Astrocyte (in vitro differentiated cells and primary cell): ENCODE data around the gene GALNT17. TPM values are rescaled to one million over a fixed set of nuclear protein-coding genes. Genes with fewer than 3 reads are reported as not detected.

Source experiments
- DNase-seq: peaks from one replicate; pipeline ENCODE4 v3.0.0-alpha.2; 2010; ENCODE audit warnings: low read depth
- FAIRE-seq: peaks from 2 replicates; lab custom pipeline; 2011; peaks lifted over from hg19 to GRCh38; lab: Jason Lieb, UNC
- H2AFZ ChIP-seq: 2 replicates; pipeline ENCODE4 v1.6.0; 2012; ENCODE audit warnings: low read depth, low read length, inconsistent platforms
- H3K27ac ChIP-seq: 2 replicates; pipeline ENCODE4 v1.5.1; 2011; ENCODE audit warnings: low read depth, low read length, inconsistent platforms
- H3K27me3 ChIP-seq: 2 replicates; pipeline ENCODE4 v1.6.0; 2011; ENCODE audit warnings: low read length, inconsistent platforms; ENCODE audit not compliant: insufficient read depth
- H3K36me3 ChIP-seq: 2 replicates; pipeline ENCODE4 v1.5.1; 2011; ENCODE audit warnings: low read length, inconsistent platforms; ENCODE audit not compliant: insufficient read depth
- H3K4me1 ChIP-seq: 2 replicates; pipeline ENCODE4 v1.5.1; 2011; ENCODE audit warnings: low read length, inconsistent platforms; ENCODE audit not compliant: insufficient read depth
- H3K4me2 ChIP-seq: 2 replicates; pipeline ENCODE4 v1.6.0; 2012; ENCODE audit warnings: low read length, inconsistent platforms
- H3K4me3 ChIP-seq: 2 replicates; pipeline ENCODE4 v1.5.1; 2011; ENCODE audit warnings: low read depth, mild to moderate bottlenecking, low read length, inconsistent platforms; ENCODE audit not compliant: insufficient read depth
- H3K79me2 ChIP-seq: 2 replicates; pipeline ENCODE4 v1.6.0; 2012; ENCODE audit warnings: mild to moderate bottlenecking, low read length, inconsistent platforms; ENCODE audit not compliant: insufficient read depth
- H3K9ac ChIP-seq: 2 replicates; pipeline ENCODE4 v1.6.0; 2012; ENCODE audit warnings: mild to moderate bottlenecking, low read length, inconsistent platforms
- H3K9me3 ChIP-seq: 2 replicates; pipeline ENCODE4 v1.5.1; 2012; ENCODE audit warnings: low read depth, mild to moderate bottlenecking, low read length, inconsistent platforms; ENCODE audit not compliant: insufficient read depth
- H4K20me1 ChIP-seq: 2 replicates; pipeline ENCODE4 v1.6.0; 2012; ENCODE audit warnings: low read length, inconsistent platforms; ENCODE audit not compliant: insufficient read depth
- H3K27ac Mint-ChIP-seq: one replicate; pipeline ENCODE4 v1.8.0; 2021; ENCODE audit warnings: mild to moderate bottlenecking, mixed read lengths; ENCODE audit not compliant: unreplicated experiment
- H3K27me3 Mint-ChIP-seq: one replicate; pipeline ENCODE4 v1.8.0; 2021; ENCODE audit warnings: low read depth, mixed read lengths; ENCODE audit not compliant: unreplicated experiment
- H3K36me3 Mint-ChIP-seq: one replicate; pipeline ENCODE4 v1.8.0; 2021; ENCODE audit warnings: low read depth, mixed read lengths; ENCODE audit not compliant: unreplicated experiment
- H3K4me1 Mint-ChIP-seq: one replicate; pipeline ENCODE4 v1.8.0; 2021; ENCODE audit warnings: low read depth, mixed read lengths; ENCODE audit not compliant: unreplicated experiment
- H3K4me3 Mint-ChIP-seq: one replicate; pipeline ENCODE4 v1.8.0; 2021; ENCODE audit warnings: mild to moderate bottlenecking, moderate library complexity, mixed read lengths; ENCODE audit not compliant: unreplicated experiment
- H3K9me3 Mint-ChIP-seq: one replicate; pipeline ENCODE4 v1.8.0; 2021; ENCODE audit warnings: mild to moderate bottlenecking, mixed read lengths; ENCODE audit not compliant: unreplicated experiment
- CTCF ChIP-seq: IDR thresholded peaks from 2 replicates; pipeline ENCODE4 v1.5.1; 2011; ENCODE audit warnings: low read depth, mild to moderate bottlenecking, inconsistent platforms, low read length, moderate library complexity; ENCODE audit not compliant: insufficient read depth
- EZH2 ChIP-seq: IDR thresholded peaks from 2 replicates; pipeline ENCODE4 v1.6.1; 2012; ENCODE audit warnings: mild to moderate bottlenecking, low read length, inconsistent platforms; ENCODE audit not compliant: insufficient read depth
- total RNA-seq: library from RNA; stranded (reverse); gene quantifications from 2 replicates; pipeline ENCODE4 v1.2.1, GENCODE V29; 2021

GALNT17 gene
- total RNA-seq, 1 donor from 2014 or later, result 7.8 TPM

DNA sequence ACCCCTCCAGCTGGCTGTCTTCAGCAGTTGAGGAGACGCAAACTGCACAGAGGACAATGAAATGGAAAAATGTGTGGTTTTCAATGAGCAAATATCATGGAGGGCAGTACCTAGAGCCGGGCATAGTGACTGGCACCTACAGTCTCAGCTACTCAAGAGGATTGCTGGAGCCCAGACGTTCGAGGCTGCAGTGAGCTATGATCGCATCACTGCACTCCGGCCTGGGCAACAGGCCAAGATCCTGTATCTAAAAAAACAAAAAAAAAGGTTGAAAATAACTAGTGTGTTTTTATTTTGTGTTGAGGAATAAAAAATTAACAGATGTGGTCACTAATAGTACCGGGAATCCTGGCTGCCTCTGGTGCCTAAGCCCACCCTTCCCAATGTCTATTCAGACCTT lies 345.5 kb downstream of the GALNT17 start:
- DNase-seq, result no peak

DNA sequence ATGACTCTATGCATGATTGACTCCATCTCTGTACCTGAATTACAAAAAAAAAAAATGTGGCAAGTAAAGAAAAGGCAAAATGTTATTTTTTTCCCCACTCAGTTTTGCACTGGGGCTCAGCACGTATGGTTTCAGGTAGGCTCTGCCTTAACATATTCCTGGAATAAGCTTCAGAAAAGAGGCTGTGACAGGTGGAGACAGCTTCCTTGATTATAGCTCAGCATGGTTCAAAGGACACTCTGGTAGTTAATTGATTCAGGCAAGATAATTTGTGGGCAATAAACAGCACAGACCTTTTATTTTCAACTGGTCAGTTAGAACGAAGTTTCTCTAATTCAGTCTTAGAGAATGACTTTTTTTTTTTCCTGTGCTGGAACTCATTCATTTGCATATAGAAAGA lies 347.3 kb downstream of the GALNT17 start:
- FAIRE-seq, result no peak
- Mint-ChIP-seq H3K27ac (no peak overlapping the region), H3K36me3 (peaks cover 2% of the 10 kb centered on the region), H3K9me3 (peaks cover 5% of the 10 kb centered on the region), H3K27me3 (no peaks in the 10 kb centered on the region), H3K4me3 (no peak overlapping the region), H3K4me1 (no peaks in the 10 kb centered on the region)
- no peak overlapping the region for H2AFZ ChIP-seq
- TF ChIP-seq CTCF, result no peak
- TF ChIP-seq EZH2, result no peak
- H3K9ac ChIP-seq, result no peak overlapping the region
- no peaks in the 10 kb centered on the region for H3K36me3 ChIP-seq
- H3K79me2 ChIP-seq, result no peaks in the 10 kb centered on the region
- no peaks in the 10 kb centered on the region for H3K9me3 ChIP-seq
- DNase-seq, result no peak
- H3K27me3 ChIP-seq, result no peaks in the 10 kb centered on the region
- no peaks in the 10 kb centered on the region for H3K4me1 ChIP-seq
- H3K27ac ChIP-seq, result no peak overlapping the region
- no peaks in the 10 kb centered on the region for H4K20me1 ChIP-seq
- no peak overlapping the region for H3K4me3 ChIP-seq
- H3K4me2 ChIP-seq, result no peak overlapping the region

More for the DNA sequence above, 345.5 kb downstream of the GALNT17 start:
- Mint-ChIP-seq H3K4me1 (no peaks in the 10 kb centered on the region), H3K36me3 (peaks cover 2% of the 10 kb centered on the region), H3K4me3 (no peak overlapping the region), H3K27ac (no peak overlapping the region), H3K9me3 (peaks cover 5% of the 10 kb centered on the region), H3K27me3 (no peaks in the 10 kb centered on the region)
- no peaks in the 10 kb centered on the region for H3K27me3 ChIP-seq
- H3K79me2 ChIP-seq, result no peaks in the 10 kb centered on the region
- H4K20me1 ChIP-seq, result no peaks in the 10 kb centered on the region
- no peaks in the 10 kb centered on the region for H3K36me3 ChIP-seq
- TF ChIP-seq CTCF, result no peak
- TF ChIP-seq EZH2, result no peak
- H3K4me2 ChIP-seq, result no peak overlapping the region
- no peak overlapping the region for H3K9ac ChIP-seq
- no peaks in the 10 kb centered on the region for H3K4me1 ChIP-seq
- no peak overlapping the region for H3K4me3 ChIP-seq
- no peak overlapping the region for H2AFZ ChIP-seq
- FAIRE-seq, result no peak
- no peaks in the 10 kb centered on the region for H3K9me3 ChIP-seq
- H3K27ac ChIP-seq, result no peak overlapping the region

DNA sequence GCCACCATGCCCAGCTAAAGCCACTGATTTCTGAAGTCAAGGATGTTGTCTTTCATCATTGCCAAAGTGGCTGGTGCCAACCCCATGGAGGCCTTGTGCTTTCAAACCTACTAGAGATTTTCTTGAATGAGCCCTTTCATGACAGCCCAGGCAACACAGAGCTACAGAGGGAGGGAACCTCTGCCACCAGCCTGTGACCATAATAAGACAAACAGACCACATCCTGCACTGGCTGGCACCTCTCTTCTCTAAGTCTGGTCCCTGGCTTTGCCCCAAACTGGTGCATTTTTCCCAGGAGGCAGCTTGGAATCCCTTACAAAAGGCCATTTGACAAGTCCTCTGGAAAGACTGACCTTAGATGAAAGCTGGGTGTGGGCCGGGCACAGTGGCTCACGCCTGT lies 348.8 kb downstream of the GALNT17 start:
- H3K4me2 ChIP-seq, result no peak overlapping the region
- H3K9ac ChIP-seq, result no peak overlapping the region
- peaks cover 2% of the 10 kb centered on the region for H3K36me3 Mint-ChIP-seq
- H2AFZ ChIP-seq, result no peak overlapping the region
- H3K9me3 ChIP-seq, result no peaks in the 10 kb centered on the region
- peaks cover 2% of the 10 kb centered on the region for H3K9me3 Mint-ChIP-seq
- H3K27ac ChIP-seq, result no peak overlapping the region
- TF ChIP-seq CTCF (no peak), EZH2 (no peak)
- no peaks in the 10 kb centered on the region for H3K4me1 Mint-ChIP-seq
- no peak for DNase-seq
- H3K79me2 ChIP-seq, result no peaks in the 10 kb centered on the region
- H3K27me3 Mint-ChIP-seq, result no peaks in the 10 kb centered on the region
- no peaks in the 10 kb centered on the region for H3K36me3 ChIP-seq
- no peaks in the 10 kb centered on the region for H3K4me1 ChIP-seq
- H3K27me3 ChIP-seq, result no peaks in the 10 kb centered on the region
- no peak overlapping the region for H3K4me3 ChIP-seq
- no peak for FAIRE-seq
- H4K20me1 ChIP-seq, result no peaks in the 10 kb centered on the region
- no peak overlapping the region for H3K4me3 Mint-ChIP-seq
- no peak overlapping the region for H3K27ac Mint-ChIP-seq
